Stimulated activated memory B cell treated with anti-CD40 and anti-IgM and Interleukin-4, amounts not matched to agents 10 μg/mL and 1 μg/mL and 100 μg/mL, for 72 hours (primary cell): Measurements from ENCODE around the gene UNC80.

ENCODE experiments used
- ATAC-seq: fragments of 150-1000 bp; cut with Tn5 transposase; 2 replicates; pipeline ENCODE4 v1.10.0; 2021
- H3K27ac Mint-ChIP-seq: one replicate; pipeline ENCODE4 v1.8.0; 2022; ENCODE audit warnings: mild to moderate bottlenecking, mixed read lengths
- H3K27me3 Mint-ChIP-seq: one replicate; pipeline ENCODE4 v1.8.0; 2022; ENCODE audit warnings: mixed read lengths
- H3K36me3 Mint-ChIP-seq: one replicate; pipeline ENCODE4 v1.8.0; 2022; ENCODE audit warnings: mixed read lengths
- H3K4me1 Mint-ChIP-seq: one replicate; pipeline ENCODE4 v1.8.0; 2022; ENCODE audit warnings: mixed read lengths
- H3K4me3 Mint-ChIP-seq: one replicate; pipeline ENCODE4 v1.8.0; 2022; ENCODE audit warnings: mild to moderate bottlenecking, moderate library complexity, mixed read lengths
- H3K9me3 Mint-ChIP-seq: one replicate; pipeline ENCODE4 v1.8.0; 2022; ENCODE audit warnings: mixed read lengths

Gene UNC80

DNA sequence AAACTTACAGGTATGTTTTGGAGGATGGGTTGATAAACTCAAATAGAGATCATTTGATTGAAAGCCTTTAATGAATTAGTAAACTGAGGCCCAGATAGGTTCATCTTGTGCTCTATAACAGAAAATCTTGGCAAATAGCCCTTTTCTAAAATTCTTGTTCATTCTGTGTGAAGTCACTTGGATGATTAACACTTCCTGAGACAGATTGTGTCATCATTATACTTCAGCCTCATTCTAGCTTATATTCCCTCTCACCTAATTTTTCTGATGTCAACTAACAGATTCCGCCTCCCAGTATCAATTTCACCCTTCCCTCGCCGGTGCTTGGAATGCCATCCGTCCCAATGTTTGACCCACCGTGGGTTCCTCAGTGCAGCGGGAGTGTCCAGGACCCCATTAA, 146.6 kb downstream of the UNC80 start:
- H3K27ac Mint-ChIP-seq = no peak overlapping the region
- no peaks in the 10 kb centered on the region for H3K9me3 Mint-ChIP-seq
- ATAC-seq = no peak
- no peak overlapping the region for H3K4me3 Mint-ChIP-seq
- peaks cover 11% of the 10 kb centered on the region for H3K27me3 Mint-ChIP-seq
- H3K36me3 Mint-ChIP-seq = no peaks in the 10 kb centered on the region
- H3K4me1 Mint-ChIP-seq = no peaks in the 10 kb centered on the region

DNA sequence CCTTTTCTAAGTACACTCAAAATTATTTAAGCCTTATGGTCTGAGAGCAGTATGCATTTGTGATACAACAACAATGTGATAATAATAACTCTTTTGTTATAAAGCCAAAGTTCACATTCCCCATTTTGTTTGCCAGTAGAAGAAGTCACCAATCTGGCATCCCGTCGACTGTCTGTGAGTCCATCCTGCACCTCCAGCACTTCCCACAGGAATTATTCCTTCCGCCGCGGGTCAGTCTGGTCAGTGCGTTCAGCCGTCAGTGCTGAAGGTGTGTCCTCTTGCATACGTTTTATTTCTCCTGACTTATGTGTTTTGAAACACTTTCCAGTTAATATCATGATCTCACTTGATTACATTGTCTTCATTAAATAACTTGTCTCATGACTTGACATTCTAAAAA, 150.5 kb downstream of the UNC80 start:
- Mint-ChIP-seq H3K36me3 (no peaks in the 10 kb centered on the region), H3K27me3 (no peaks in the 10 kb centered on the region), H3K9me3 (peaks cover 3% of the 10 kb centered on the region), H3K4me1 (no peaks in the 10 kb centered on the region), H3K4me3 (no peak overlapping the region), H3K27ac (no peak overlapping the region)
- no peak for ATAC-seq

DNA sequence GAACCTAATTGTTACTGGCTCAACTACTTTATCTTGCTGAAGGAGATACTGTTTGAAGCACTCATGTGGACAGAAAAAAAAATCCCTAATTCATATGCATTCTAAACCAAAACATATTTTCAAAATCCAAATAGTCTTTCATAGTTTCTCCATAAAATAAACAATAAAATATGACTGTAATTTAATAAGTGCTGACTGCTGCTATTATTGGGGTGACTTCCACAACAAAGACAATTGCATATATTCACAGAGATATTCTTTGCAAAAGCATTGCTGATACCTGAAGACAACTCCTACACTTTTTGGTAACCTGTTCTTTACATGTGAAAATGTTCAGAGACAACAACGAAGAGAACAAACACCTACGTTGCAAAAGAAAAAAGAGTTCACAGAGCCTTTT, 157.7 kb downstream of the UNC80 start:
- Mint-ChIP-seq H3K36me3 (no peaks in the 10 kb centered on the region), H3K4me3 (no peak overlapping the region), H3K4me1 (no peaks in the 10 kb centered on the region), H3K27ac (no peak overlapping the region), H3K9me3 (peaks cover 3% of the 10 kb centered on the region), H3K27me3 (peaks cover 13% of the 10 kb centered on the region)
- ATAC-seq = no peak

DNA sequence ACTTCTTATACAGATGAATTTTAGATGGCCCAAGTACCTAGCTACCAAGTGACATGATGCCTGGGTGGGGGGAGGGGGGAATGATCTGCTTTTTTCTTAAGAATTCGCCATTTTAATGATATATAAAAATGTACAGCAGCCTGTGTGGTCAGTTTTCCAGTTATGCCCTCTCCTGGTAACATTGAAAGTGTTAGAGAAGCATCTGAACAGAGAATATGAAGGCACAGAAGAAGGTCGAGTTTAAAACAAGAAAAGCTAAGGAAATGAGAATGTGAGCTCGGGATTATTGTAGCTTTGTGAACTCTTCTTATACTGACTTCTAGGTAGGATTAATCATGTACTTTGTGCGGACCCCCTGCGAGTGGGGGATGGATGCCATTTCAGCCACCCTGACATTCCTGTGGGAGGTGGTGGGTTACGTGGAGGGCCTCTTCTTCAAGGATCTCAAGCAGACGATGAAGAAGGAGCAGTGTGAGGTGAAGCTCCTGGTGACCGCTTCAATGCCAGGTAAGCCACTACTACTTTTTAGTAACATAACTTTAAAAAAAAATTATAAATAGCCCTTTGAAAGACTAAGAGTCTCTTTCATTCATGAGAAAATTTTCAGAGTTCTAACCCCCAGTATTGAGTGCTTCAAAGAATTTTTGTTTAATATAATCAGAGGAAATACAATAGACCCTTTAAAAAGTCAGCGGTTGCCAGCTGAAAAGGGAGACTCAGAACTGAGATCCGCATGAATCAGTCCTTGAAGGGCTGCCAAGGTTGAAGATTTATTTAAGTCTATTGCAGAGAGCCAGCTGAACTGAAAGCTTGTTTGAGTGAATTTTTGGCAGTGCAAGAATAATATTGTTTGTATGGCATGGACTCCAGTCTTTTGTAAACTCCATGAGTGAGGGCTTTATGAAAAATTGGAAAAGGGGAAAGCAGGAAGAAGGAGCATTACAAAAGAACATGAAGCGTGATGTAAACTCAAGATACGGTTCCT, 162.2 kb downstream of the UNC80 start:
- no peak overlapping the region for H3K4me3 Mint-ChIP-seq
- H3K36me3 Mint-ChIP-seq = no peaks in the 10 kb centered on the region
- peaks cover 16% of the 10 kb centered on the region for H3K27me3 Mint-ChIP-seq
- ATAC-seq = no peak
- H3K4me1 Mint-ChIP-seq = no peaks in the 10 kb centered on the region
- no peak overlapping the region for H3K27ac Mint-ChIP-seq
- H3K9me3 Mint-ChIP-seq = no peaks in the 10 kb centered on the region

- ATAC-seq = no peak
- Mint-ChIP-seq H3K27ac (no peak overlapping the region), H3K27me3 (peaks cover 32% of the 10 kb centered on the region)
Measured at GRCh38 chr2:209936106-209936666, 164.6 kb downstream of the UNC80 start.

GRCh38 chr2:209937893-209938292, 166.3 kb downstream of the UNC80 start:
- H3K36me3 Mint-ChIP-seq = no peaks in the 10 kb centered on the region
- no peak for ATAC-seq
- H3K4me1 Mint-ChIP-seq = no peaks in the 10 kb centered on the region
- H3K27me3 Mint-ChIP-seq = peaks cover 19% of the 10 kb centered on the region
- H3K4me3 Mint-ChIP-seq = no peak overlapping the region
- no peak overlapping the region for H3K27ac Mint-ChIP-seq
- H3K9me3 Mint-ChIP-seq = no peaks in the 10 kb centered on the region

More at GRCh38 chr2:209936106-209936666, 164.6 kb downstream of the UNC80 start:
- no peaks in the 10 kb centered on the region for H3K4me1 Mint-ChIP-seq
- H3K36me3 Mint-ChIP-seq = no peaks in the 10 kb centered on the region
- H3K9me3 Mint-ChIP-seq = no peaks in the 10 kb centered on the region
- no peak overlapping the region for H3K4me3 Mint-ChIP-seq

DNA sequence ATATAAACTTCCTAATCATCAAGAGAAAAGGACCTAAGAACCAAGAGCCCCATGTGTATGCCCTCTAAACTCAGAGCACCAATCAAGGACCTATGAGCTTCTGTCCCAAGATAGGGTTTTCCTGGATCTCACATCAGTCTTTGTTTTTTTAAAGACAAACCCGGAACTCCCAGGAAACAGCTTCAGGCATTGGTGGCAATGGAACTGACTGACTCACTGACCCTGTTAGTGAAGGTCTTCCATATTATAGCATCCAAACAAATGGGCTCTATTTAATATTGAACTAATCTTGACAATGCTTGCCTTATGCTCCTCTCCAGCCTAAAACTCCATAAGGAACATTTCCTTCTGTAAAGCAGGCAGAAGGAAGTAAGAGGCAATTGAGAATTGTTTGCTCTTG, 167.3 kb downstream of the UNC80 start:
- no peak for ATAC-seq
- Mint-ChIP-seq H3K27me3 (peaks cover 19% of the 10 kb centered on the region), H3K9me3 (no peaks in the 10 kb centered on the region), H3K4me3 (no peak overlapping the region), H3K4me1 (no peaks in the 10 kb centered on the region), H3K27ac (no peak overlapping the region), H3K36me3 (no peaks in the 10 kb centered on the region)

GRCh38 chr2:209940936-209941335, 169.3 kb downstream of the UNC80 start:
- no peak for ATAC-seq
- Mint-ChIP-seq H3K9me3 (no peaks in the 10 kb centered on the region), H3K27ac (no peak overlapping the region), H3K4me3 (no peak overlapping the region), H3K36me3 (no peaks in the 10 kb centered on the region), H3K4me1 (no peaks in the 10 kb centered on the region), H3K27me3 (peaks cover 19% of the 10 kb centered on the region)

GRCh38 chr2:209942426-209942825, 170.8 kb downstream of the UNC80 start:
- ATAC-seq = no peak
- Mint-ChIP-seq H3K27me3 (peaks cover 19% of the 10 kb centered on the region), H3K4me1 (no peaks in the 10 kb centered on the region), H3K36me3 (no peaks in the 10 kb centered on the region), H3K4me3 (no peak overlapping the region), H3K27ac (no peak overlapping the region), H3K9me3 (no peaks in the 10 kb centered on the region)

DNA sequence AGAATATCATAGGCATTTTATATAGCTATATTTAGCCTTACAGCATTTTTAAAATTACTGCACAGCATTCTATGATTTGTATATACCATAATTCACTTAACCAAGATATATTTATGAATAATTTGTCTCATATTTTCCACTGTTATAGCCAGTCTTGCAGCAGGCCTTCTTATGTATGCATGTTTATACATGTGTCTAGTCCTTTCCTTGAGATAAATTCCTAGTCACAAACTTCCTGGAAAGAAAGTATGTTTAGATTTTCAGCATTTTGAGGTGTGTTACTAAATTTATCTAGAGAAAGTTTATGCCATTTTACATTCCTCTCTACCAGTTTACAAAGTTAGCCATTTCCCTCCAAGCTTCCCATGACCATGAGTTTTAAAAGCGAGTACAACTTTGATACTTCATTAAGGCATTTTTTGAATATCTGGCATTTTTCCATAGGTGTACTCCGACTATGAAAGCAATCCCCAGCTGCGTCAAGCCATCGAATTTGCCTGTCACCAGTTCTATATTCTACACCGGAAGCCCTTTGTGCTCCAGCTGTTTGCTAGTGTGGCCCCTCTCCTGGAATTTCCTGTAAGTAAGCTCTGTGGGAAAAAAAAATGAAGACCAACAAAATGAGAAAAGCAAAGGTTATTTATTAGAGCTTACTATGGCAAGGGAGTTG, 171.4 kb downstream of the UNC80 start:
- H3K4me3 Mint-ChIP-seq = no peak overlapping the region
- H3K27ac Mint-ChIP-seq = no peak overlapping the region
- ATAC-seq = no peak
- peaks cover 19% of the 10 kb centered on the region for H3K27me3 Mint-ChIP-seq
- H3K4me1 Mint-ChIP-seq = no peaks in the 10 kb centered on the region
- no peaks in the 10 kb centered on the region for H3K36me3 Mint-ChIP-seq
- H3K9me3 Mint-ChIP-seq = no peaks in the 10 kb centered on the region

GRCh38 chr2:209943776-209944175, 172.1 kb downstream of the UNC80 start:
- Mint-ChIP-seq H3K9me3 (no peaks in the 10 kb centered on the region), H3K27ac (no peak overlapping the region), H3K4me3 (no peak overlapping the region), H3K4me1 (no peaks in the 10 kb centered on the region), H3K27me3 (peaks cover 16% of the 10 kb centered on the region), H3K36me3 (no peaks in the 10 kb centered on the region)
- ATAC-seq = no peak

- Mint-ChIP-seq H3K4me3 (no peak overlapping the region), H3K27ac (no peak overlapping the region), H3K4me1 (no peaks in the 10 kb centered on the region), H3K9me3 (no peaks in the 10 kb centered on the region), H3K27me3 (peaks cover 5% of the 10 kb centered on the region), H3K36me3 (no peaks in the 10 kb centered on the region)
- ATAC-seq = no peak
Measured at GRCh38 chr2:209946539-209946938, 174.9 kb downstream of the UNC80 start.

DNA sequence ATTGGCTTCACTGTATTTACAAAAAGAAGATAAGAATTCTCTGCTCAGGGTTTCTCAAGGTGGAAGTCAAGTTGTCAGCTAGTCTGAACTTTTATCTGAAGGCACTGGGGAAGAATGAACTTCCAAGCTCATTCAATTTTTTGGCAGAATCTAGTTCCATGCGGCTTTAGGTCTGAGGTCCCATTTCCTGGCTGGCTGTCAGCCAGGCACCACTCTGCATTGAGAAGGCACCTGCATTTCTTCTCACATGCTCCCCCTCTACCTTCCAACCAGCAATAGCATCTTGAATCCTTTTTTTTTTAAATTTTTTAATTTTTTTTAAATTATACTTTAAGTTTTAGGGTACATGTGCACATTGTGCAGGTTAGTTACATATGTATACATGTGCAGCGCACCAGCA, 184.6 kb downstream of the UNC80 start:
- Mint-ChIP-seq H3K27ac (no peak overlapping the region), H3K4me1 (peaks cover 9% of the 10 kb centered on the region)
- no peak for ATAC-seq

DNA sequence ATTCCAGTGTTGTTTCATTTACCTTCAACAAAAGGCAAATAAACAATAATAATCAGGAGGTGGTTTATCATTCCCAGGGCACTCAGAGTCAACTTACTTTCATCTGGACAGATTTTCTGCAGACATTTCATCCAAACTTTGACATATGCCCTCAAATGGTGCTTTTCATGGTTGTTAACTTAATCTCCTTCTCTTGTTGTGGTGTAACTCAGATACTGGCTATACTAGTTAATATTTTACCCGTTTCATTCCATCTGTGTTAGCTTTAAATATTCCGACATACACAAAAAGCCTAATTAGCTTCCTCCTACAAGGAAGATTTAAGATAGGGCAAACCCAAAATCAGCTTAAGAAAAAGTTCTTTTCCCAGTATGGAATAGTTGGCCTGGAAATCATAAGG, 186.4 kb downstream of the UNC80 start:
- Mint-ChIP-seq H3K27me3 (peaks cover 6% of the 10 kb centered on the region), H3K36me3 (no peaks in the 10 kb centered on the region), H3K4me1 (peaks cover 9% of the 10 kb centered on the region), H3K9me3 (no peaks in the 10 kb centered on the region), H3K4me3 (no peak overlapping the region), H3K27ac (no peak overlapping the region)
- no peak for ATAC-seq

More for the DNA sequence above, 184.6 kb downstream of the UNC80 start:
- H3K4me3 Mint-ChIP-seq = no peak overlapping the region
- H3K27me3 Mint-ChIP-seq = peaks cover 20% of the 10 kb centered on the region
- no peaks in the 10 kb centered on the region for H3K36me3 Mint-ChIP-seq
- peaks cover 3% of the 10 kb centered on the region for H3K9me3 Mint-ChIP-seq

GRCh38 chr2:209960045-209960444, 188.4 kb downstream of the UNC80 start:
- peak; percentile 9 for ATAC-seq
- Mint-ChIP-seq H3K36me3 (no peaks in the 10 kb centered on the region), H3K4me1 (peaks cover 9% of the 10 kb centered on the region), H3K27ac (no peak overlapping the region), H3K9me3 (no peaks in the 10 kb centered on the region), H3K4me3 (no peak overlapping the region), H3K27me3 (peaks cover under 1% of the 10 kb centered on the region)
